Activated T-cell treated with anti-CD3 and anti-CD28 coated beads, Interleukin-2, amount 50 U/mL, for 1 hour (primary cell): ENCODE data around the gene MAP4.
"Not testable (repeated sequence)": the region's sequence is repeated elsewhere in the genome, so short reads cannot be mapped to it uniquely, and the experiment has no call there.

Experiments used
- DNase-seq: peaks from one replicate; pipeline ENCODE4 v3.0.0-alpha.2; 2020

The MAP4 gene

DNA sequence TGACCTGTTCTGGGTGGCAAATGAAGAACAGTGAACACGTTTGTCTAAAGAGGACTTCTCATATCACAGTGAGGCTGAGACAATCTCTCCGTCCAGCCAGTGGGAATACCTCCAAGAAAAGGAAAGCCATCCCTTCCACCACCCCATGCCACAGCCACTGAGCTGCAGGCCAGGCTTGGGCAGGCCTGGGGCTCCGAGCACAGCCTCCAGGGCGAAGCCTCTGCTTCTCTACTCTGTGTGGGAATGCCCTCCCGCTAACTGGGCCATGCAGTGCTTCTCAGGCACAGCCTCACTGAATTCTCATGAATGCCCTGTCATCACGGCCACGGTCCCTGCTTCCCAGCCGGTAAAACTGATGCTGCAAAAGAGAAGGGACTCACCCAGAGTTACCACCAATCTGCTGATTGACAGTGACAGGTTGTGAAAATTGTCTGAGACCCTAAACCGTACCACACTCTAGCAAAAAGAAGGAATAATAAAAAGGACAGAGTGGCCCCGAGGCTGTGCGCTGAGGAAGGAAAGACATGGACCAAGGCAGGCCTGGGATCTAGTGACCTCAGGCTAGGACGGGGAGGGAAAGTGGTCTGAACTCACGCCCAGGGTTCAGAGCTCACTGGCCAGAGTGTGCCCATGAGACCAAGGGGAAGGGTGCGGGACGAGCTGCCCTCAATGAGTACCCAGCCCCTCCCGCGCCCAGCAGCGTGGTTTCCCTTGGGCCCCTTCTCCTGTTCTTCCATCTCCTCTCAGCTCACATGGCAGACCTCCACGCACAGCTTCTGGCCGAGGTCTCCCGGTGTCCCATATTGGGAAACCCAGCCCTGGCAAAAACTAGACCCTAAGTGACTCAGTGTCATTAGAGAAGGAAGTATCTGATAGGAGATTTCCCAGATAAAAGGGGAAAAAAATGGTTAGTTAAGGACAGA is 160.5 kb downstream of the MAP4 start:
- no peak for DNase-seq

DNA sequence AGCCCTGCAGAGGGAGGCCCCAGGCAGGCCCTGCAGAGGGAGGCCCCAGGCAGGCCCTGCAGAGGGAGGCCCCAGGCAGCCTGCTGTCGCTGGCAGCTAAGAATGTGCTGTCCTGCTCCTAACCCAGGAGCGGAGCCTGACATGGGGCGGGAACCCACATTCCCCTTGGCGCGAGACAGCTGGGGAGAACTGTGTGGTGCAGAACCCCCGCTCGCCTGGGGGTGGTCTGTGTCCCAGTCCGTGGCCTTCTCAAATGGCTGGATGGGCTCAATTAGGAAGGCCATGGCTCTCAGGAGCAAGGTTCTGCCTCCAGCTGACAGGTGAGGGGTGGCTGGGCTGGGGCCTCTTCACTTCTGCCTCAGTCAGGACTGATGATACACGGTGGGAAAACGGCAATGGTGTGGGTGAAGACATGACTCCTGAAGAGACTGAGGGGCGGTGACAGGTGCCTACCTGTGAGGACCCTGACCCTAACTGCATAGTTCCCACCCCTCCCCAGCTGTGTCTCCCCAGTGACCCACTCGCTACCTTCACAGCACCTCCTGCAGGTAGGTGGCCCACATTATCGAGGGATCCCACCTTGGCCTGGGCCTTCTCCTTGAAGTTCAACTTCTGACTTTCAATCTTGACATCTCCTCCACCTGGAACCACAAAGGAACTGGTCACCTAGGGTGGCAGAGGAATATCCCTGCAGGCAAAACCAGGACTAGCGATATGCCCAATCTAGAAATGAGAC is 161.3 kb downstream of the MAP4 start:
- DNase-seq: no peak

DNA sequence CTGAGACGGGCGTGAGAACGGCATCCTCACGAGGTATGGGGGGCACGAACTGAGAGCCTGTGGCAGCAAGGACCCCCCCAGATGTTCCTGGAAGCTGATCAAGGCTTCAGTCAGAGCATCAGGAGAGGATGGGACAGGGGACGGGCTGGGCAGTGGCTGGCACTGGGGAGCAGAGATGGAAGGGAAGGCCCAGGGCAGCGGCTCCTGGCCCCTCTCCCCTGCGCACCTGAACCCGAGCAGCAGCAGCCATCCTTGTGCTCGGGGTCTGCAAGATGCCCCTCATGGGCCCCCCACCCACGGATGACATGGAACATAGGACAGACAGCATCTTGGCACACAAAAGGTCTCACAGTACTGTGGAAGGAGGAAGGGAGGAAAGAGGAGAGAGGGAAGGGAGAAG is 161.9 kb downstream of the MAP4 start:
- no peak for DNase-seq

DNA sequence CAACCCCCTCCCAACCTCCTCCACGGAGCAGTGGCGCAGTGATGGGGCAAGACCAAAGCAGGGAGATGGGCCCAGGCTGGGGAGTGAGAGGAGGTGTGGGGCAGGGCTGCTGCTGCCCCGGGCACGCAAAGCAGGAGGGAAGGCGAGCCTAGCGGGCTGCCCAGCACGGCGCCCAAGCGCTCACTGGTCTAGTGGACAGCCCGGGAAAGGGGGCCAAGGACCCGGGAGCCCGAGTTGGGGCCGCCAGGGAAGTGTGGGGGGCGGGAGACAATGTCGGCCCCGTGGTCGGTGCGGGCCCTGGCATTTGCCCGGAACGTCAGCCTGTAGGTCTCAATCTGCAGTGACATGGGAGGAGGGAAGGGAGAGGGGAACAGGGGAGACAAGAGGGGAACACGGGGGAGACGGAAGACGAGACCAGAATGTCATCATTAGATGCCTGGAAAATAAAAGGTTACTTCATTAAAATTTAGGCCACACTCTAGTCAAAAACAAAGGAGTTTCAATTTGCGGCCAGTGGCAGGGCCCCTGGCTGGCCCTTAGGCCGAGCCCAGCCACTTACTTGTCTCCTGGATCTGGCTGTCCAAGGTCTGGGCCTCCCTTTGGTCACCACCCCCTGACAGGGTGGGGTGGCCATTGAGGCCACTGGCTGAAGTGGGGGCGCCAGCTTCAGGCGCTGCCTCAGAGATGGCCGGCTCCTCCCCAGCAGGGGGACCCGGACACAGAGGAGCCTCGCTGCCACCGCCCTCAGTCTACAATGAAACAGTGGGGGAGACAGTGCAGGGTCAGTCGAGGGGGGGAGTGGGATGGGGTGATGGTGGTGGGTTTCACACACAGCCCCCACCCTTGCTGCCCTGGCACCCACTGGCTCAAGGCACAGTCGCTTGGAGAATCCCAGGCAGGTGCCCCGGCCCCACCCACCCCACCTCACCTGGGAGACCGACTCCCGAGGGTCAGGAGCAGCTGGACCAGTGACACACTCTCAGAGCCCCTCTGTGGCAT is 163.3 kb downstream of the MAP4 start:
- no peak for DNase-seq

GRCh38 chr3:47851888-47852603 is 164.2 kb downstream of the MAP4 start:
- DNase-seq: no peak

- DNase-seq: no peak
Observed at GRCh38 chr3:47850564-47851410, 165.4 kb downstream of the MAP4 start.

- DNase-seq: no peak
Observed at GRCh38 chr3:47849699-47850563, 166.3 kb downstream of the MAP4 start.

DNA sequence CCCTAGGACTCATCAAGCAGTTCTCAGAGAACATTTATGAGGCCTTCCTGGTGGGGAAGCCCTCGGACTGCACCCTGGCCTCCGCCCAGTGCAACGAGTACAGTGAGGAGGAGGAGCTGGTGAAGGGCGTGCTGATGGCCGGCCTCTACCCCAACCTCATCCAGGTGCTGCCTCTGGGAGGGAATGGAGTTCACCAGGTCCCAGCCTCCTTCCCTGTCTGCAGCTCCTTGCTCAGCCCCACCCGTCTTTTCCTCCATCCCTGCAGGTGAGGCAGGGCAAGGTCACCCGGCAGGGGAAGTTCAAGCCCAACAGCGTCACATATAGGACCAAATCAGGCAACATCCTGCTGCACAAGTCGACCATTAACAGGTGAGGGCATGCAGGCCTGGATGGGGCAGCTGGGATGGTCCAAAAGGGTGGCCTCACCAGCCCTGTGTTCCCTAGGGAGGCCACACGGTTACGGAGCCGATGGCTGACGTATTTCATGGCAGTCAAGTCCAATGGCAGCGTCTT is 167.0 kb downstream of the MAP4 start:
- no peak for DNase-seq

GRCh38 chr3:47848599-47849117 is 167.6 kb downstream of the MAP4 start:
- no peak for DNase-seq

GRCh38 chr3:47847801-47848518 is 168.3 kb downstream of the MAP4 start:
- DNase-seq: no peak

DNA sequence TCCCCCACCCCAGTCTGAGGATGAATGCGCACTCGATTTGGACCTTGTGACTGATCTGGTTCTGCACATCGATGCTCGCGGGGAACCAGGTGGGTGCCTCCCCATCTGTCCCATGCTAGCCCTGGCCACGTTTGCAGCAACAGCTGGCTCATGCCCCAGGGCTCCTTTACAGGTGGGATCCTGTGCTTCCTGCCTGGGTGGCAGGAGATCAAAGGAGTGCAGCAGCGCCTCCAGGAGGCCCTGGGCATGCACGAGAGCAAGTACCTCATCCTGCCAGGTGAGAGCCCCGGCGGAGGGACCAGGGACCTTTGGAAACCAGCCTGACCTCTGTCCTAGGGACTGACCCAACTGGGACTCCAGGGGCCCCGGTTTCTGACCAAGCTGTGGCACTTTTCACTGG is 169.0 kb downstream of the MAP4 start:
- DNase-seq: no peak

DNA sequence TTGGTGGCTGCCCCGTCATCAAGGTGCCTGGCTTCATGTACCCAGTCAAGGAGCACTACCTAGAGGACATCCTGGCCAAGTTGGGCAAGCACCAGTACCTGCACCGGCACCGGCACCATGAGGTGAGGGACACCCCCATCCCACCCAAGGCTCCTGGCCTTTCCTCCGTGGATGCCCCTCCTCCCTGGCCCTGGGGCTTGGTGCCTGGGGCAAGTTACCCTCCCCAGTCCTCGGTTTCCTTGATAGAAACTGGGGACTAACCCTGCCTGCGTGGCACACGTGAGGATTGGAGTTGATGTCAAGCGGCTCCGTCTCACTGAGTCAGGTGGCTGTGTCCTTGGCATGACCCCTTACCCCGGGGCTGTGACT is 169.4 kb downstream of the MAP4 start:
- DNase-seq: no peak

- no peak for DNase-seq
Observed at GRCh38 chr3:47846186-47846879, 169.9 kb downstream of the MAP4 start.

- no peak for DNase-seq
Observed at GRCh38 chr3:47841786-47842349, 174.3 kb downstream of the MAP4 start.

GRCh38 chr3:47838503-47838902 is 177.7 kb downstream of the MAP4 start:
- no peak for DNase-seq

DNA sequence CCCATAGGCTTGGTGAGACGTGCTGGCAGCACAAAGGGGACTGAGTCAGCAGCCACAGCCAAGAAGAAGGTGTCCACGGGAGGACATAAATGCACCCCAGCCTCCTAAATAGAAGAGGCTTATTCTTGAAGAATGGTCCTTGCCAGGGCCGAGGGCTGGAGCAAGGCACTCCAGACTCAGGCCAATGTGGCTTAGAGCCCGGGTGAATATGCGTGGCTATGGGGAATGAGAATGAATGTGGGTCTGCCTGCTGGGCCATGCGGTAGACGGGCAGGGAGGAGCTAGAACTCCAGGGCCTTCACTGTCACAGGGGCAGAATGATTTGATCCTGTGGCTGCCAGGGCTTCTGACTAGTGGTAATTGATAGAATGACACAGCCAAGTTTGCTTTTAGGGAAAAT is 179.2 kb downstream of the MAP4 start:
- DNase-seq: no peak

DNA sequence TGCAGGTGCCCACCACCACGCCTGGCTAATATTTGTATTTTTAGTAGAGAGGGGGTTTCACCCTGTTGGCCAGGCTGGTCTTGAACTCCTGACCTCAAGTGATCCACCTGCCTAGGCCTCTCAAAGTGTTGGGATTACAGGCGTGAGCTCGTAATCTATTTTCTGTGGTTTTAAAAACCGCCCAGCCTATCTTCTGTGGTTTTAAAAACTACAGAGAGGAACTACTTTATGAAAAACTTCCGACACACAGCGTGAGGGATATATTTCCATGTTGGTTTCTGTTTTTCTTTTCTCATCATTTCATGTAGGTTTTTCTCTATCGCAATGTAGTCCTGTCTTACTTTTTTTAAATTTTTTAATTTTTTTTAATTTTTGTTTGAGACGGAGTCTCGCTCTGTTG is 186.7 kb downstream of the MAP4 start:
- DNase-seq: not testable (repeated sequence)

DNA sequence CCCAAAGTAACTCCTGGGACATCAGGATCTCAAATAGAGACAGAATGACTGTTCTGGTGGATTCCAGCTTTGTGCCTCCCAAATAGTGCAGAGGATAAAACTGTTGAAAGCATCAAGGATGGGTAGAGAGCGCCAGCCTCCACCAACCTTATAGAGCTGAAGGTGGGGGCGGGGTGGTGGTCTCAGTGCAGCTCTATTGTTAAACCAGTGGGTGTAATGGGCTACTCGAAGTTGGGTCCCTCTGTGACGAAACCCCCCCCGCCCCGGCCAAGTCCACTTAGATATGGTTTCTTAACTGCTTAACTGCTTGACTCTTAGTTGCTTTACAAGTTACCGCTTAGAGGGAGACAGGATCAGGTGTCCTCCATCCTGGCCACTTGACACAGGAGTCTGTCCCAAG is 190.6 kb downstream of the MAP4 start:
- DNase-seq: no peak
